ENCODE data around the gene TMTC3. TPM values are rescaled to one million over a fixed set of nuclear protein-coding genes. Genes with fewer than 3 reads are reported as not detected.
A peak's percentile ranks its signal among the peaks of the same experiment; 100 is the strongest.
"Not testable (repeated sequence)": the region's sequence is repeated elsewhere in the genome, so short reads cannot be mapped to it uniquely, and the experiment has no call there.

Gene TMTC3
- total RNA-seq, 2 donors from 2014 or later: 5.6 to 6.0 TPM

GRCh38 chr12:88208661-88209060, 66.6 kb downstream of the TMTC3 start:
- H3K36me3 Mint-ChIP-seq (ENCODE audit: low read depth): no peaks in the 10 kb centered on the region
- H3K4me1 Mint-ChIP-seq: no peaks in the 10 kb centered on the region

DNA sequence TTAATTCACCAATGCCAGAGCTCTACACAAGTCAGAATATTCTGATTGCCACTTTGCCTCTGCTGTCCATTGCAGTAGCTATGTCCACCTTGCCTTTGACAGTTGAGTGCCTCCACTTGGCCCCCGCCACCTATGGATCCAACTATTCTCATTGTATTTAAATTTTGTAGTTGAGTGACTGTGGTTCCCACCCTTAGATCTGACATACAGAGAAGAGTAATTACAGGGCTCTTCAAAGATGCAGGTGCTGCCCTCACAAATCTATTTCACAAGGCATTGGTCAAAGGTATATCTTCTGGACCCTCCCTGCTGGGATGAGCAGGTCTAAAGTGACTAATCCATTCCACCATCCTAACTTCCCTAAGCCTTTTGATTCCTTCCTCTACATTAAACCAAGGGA, 68.2 kb downstream of the TMTC3 start:
- H3K27ac Mint-ChIP-seq; ATAC-seq; H3K4me3 Mint-ChIP-seq; H3K27me3 Mint-ChIP-seq; DNase-seq; H3K36me3 Mint-ChIP-seq (ENCODE audit: low read depth); H3K4me1 Mint-ChIP-seq; H3K9me3 ChIP-seq (ENCODE audit: control insufficient read depth, low read length, poor library complexity, severe bottlenecking): not testable (repeated sequence)

More at GRCh38 chr12:88208661-88209060, 66.6 kb downstream of the TMTC3 start:
- Mint-ChIP-seq H3K27me3 (no peaks in the 10 kb centered on the region), H3K27ac (no peak overlapping the region), H3K4me3 (no peak overlapping the region)
- ATAC-seq: no peak
- no peak for DNase-seq
- no peaks in the 10 kb centered on the region for H3K9me3 ChIP-seq (ENCODE audit: control insufficient read depth, low read length, poor library complexity, severe bottlenecking)

- no peaks in the 10 kb centered on the region for H3K9me3 ChIP-seq (ENCODE audit: control insufficient read depth, low read length, poor library complexity, severe bottlenecking)
- ATAC-seq: no peak
- Mint-ChIP-seq H3K27ac (no peak overlapping the region), H3K4me1 (no peaks in the 10 kb centered on the region), H3K4me3 (no peak overlapping the region), H3K27me3 (no peaks in the 10 kb centered on the region), H3K36me3 (ENCODE audit: low read depth) (no peaks in the 10 kb centered on the region)
- DNase-seq: no peak
Observed at GRCh38 chr12:88218293-88218692, 76.2 kb downstream of the TMTC3 start.

DNA sequence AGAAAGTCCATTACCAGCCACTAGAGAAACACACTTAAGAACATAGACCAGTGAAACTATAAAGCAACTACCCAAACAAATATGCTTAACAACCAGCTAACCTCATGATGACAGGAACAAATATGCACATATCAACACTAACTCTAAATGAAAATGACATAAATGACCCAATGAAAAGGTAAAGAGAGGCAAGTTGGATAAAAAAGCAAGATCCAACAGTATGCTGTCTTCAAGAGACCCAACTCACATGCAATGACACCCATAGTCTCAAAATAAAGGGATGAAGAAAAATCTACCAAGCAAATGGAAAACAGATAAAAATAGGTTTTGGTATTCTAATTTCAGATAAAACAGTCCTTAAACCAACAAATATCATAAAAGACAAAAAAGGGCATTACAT, 77.8 kb downstream of the TMTC3 start:
- Mint-ChIP-seq H3K4me3 (no peak overlapping the region), H3K27me3 (no peaks in the 10 kb centered on the region), H3K27ac (no peak overlapping the region), H3K36me3 (ENCODE audit: low read depth) (no peaks in the 10 kb centered on the region), H3K4me1 (no peaks in the 10 kb centered on the region)
- ATAC-seq: no peak
- no peaks in the 10 kb centered on the region for H3K9me3 ChIP-seq (ENCODE audit: control insufficient read depth, low read length, poor library complexity, severe bottlenecking)
- DNase-seq: no peak

GRCh38 chr12:88223519-88223918, 81.4 kb downstream of the TMTC3 start:
- Mint-ChIP-seq H3K4me1 (peaks cover 3% of the 10 kb centered on the region), H3K36me3 (ENCODE audit: low read depth) (no peaks in the 10 kb centered on the region), H3K4me3 (no peak overlapping the region), H3K27me3 (no peaks in the 10 kb centered on the region), H3K27ac (no peak overlapping the region)
- ATAC-seq (no peak), DNase-seq (no peak)
- no peaks in the 10 kb centered on the region for H3K9me3 ChIP-seq (ENCODE audit: control insufficient read depth, low read length, poor library complexity, severe bottlenecking)

GRCh38 chr12:88225776-88226175, 83.7 kb downstream of the TMTC3 start:
- no peak overlapping the region for H3K27ac Mint-ChIP-seq
- H3K36me3 Mint-ChIP-seq (ENCODE audit: low read depth): no peaks in the 10 kb centered on the region
- no peaks in the 10 kb centered on the region for H3K9me3 ChIP-seq (ENCODE audit: control insufficient read depth, low read length, poor library complexity, severe bottlenecking)
- ATAC-seq (no peak), DNase-seq (no peak)
- H3K27me3 Mint-ChIP-seq: no peaks in the 10 kb centered on the region
- no peak overlapping the region for H3K4me3 Mint-ChIP-seq
- H3K4me1 Mint-ChIP-seq: peaks cover 3% of the 10 kb centered on the region

- Mint-ChIP-seq H3K4me3 (peak overlapping the region; percentile 33), H3K27ac (no peak overlapping the region), H3K4me1 (peaks cover 3% of the 10 kb centered on the region), H3K36me3 (ENCODE audit: low read depth) (no peaks in the 10 kb centered on the region), H3K27me3 (no peaks in the 10 kb centered on the region)
- ATAC-seq (no peak), DNase-seq (no peak)
- no peaks in the 10 kb centered on the region for H3K9me3 ChIP-seq (ENCODE audit: control insufficient read depth, low read length, poor library complexity, severe bottlenecking)
Observed at GRCh38 chr12:88227263-88227662, 85.2 kb downstream of the TMTC3 start.

- Mint-ChIP-seq H3K4me1 (peaks cover 3% of the 10 kb centered on the region), H3K27me3 (no peaks in the 10 kb centered on the region), H3K36me3 (ENCODE audit: low read depth) (no peaks in the 10 kb centered on the region), H3K4me3 (no peak overlapping the region), H3K27ac (no peak overlapping the region)
- DNase-seq (no peak), ATAC-seq (no peak)
- H3K9me3 ChIP-seq (ENCODE audit: control insufficient read depth, low read length, poor library complexity, severe bottlenecking): no peaks in the 10 kb centered on the region
Observed at GRCh38 chr12:88227871-88228270, 85.8 kb downstream of the TMTC3 start.

- no peaks in the 10 kb centered on the region for H3K9me3 ChIP-seq (ENCODE audit: control insufficient read depth, low read length, poor library complexity, severe bottlenecking)
- no peaks in the 10 kb centered on the region for H3K36me3 Mint-ChIP-seq (ENCODE audit: low read depth)
- ATAC-seq (no peak), DNase-seq (no peak)
- peaks cover 3% of the 10 kb centered on the region for H3K4me1 Mint-ChIP-seq
- no peaks in the 10 kb centered on the region for H3K27me3 Mint-ChIP-seq
- no peak overlapping the region for H3K27ac Mint-ChIP-seq
- H3K4me3 Mint-ChIP-seq: no peak overlapping the region
Observed at GRCh38 chr12:88228720-88229119, 86.6 kb downstream of the TMTC3 start.

DNA sequence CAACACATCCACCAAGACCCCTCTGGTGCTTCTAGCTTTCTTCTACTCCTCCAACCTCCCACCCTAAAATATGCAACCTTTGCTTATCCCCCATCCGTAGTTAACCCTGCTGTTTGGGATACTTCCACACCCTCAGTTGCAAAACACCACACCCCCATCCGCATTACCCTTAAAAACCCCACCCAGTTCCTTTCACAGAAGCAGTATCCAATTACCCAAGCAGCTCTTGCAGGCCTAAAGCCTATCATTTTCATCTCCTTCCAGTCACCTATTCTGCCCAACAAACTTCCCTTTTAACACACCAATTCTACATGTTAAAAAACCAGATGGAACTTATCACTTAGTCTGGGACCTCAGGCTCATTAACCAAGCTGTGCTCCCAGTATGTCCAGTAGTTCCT, 88.2 kb downstream of the TMTC3 start:
- H3K9me3 ChIP-seq (ENCODE audit: control insufficient read depth, low read length, poor library complexity, severe bottlenecking): no peaks in the 10 kb centered on the region
- DNase-seq (no peak), ATAC-seq (no peak)
- Mint-ChIP-seq H3K27ac (no peak overlapping the region), H3K27me3 (no peaks in the 10 kb centered on the region), H3K4me1 (peaks cover 3% of the 10 kb centered on the region), H3K36me3 (ENCODE audit: low read depth) (no peaks in the 10 kb centered on the region), H3K4me3 (no peak overlapping the region)

GRCh38 chr12:88235183-88235833, 93.2 kb downstream of the TMTC3 start:
- H3K4me1 Mint-ChIP-seq: peaks cover 2% of the 10 kb centered on the region
- H3K27me3 Mint-ChIP-seq: no peaks in the 10 kb centered on the region
- ATAC-seq: no peak
- no peaks in the 10 kb centered on the region for H3K9me3 ChIP-seq (ENCODE audit: control insufficient read depth, low read length, poor library complexity, severe bottlenecking)
- no peak for DNase-seq
- H3K4me3 Mint-ChIP-seq: no peak overlapping the region
- no peak overlapping the region for H3K27ac Mint-ChIP-seq
- H3K36me3 Mint-ChIP-seq (ENCODE audit: low read depth): no peaks in the 10 kb centered on the region

GRCh38 chr12:88237954-88238353, 95.8 kb downstream of the TMTC3 start:
- no peak overlapping the region for H3K27ac Mint-ChIP-seq
- peaks cover 2% of the 10 kb centered on the region for H3K4me1 Mint-ChIP-seq
- no peaks in the 10 kb centered on the region for H3K27me3 Mint-ChIP-seq
- no peaks in the 10 kb centered on the region for H3K9me3 ChIP-seq (ENCODE audit: control insufficient read depth, low read length, poor library complexity, severe bottlenecking)
- no peak overlapping the region for H3K4me3 Mint-ChIP-seq
- H3K36me3 Mint-ChIP-seq (ENCODE audit: low read depth): no peaks in the 10 kb centered on the region
- no peak for DNase-seq
- ATAC-seq: no peak

DNA sequence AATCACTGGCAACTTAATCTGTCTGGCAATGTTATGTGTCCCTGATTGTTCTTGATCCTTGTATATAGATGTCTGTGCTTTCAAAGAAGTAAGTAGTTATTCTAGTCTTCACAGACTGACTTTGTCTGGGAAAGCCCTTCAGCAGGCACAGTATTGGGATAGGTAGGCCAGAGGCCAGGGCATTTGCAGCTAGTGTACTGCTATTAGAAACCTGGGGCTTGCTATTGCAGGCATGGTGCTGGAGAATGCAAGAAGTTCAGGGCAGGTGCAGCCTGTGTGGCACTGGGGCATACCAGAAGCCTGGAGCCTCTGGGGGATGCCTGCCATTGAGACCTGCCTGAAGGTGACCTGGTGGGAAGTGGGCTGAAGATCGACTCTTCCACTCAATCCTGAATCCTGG, 96.3 kb downstream of the TMTC3 start:
- Mint-ChIP-seq H3K4me1 (peaks cover 2% of the 10 kb centered on the region), H3K27ac (no peak overlapping the region), H3K36me3 (ENCODE audit: low read depth) (no peaks in the 10 kb centered on the region), H3K27me3 (no peaks in the 10 kb centered on the region), H3K4me3 (no peak overlapping the region)
- ATAC-seq: no peak
- no peaks in the 10 kb centered on the region for H3K9me3 ChIP-seq (ENCODE audit: control insufficient read depth, low read length, poor library complexity, severe bottlenecking)
- no peak for DNase-seq

DNA sequence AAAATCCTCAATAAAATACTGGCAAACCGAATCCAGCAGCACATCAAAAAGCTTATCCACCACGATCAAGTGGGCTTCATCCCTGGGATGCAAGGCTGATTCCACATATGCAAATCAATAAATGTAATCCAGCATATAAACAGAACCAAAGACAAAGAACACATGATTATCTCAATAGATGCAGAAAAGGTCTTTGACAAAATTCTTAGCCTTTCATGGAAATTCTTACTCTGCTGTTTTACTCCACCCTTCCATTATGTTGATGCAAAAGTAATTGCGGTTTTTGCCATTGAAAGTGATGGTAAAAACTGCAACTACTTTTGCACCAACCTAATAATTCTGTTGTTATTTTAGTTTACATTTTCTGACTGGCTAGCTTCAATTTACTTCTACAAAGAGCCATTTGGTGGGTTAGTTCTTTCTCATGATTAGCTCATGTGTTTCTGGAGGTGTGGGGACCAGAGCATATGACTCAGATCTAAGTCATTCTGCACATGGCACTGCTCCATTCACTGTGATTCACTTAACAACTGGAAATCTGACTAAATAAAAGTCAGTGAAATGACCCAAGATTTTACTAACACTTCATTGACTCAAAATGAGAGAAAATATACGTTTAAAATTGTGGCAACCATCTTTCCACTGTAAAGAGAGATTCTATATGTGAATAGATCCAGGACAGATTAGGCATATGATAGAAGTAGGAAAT, 99.9 kb downstream of the TMTC3 start:
- H3K4me3 Mint-ChIP-seq: no peak overlapping the region
- DNase-seq: no peak
- H3K9me3 ChIP-seq (ENCODE audit: control insufficient read depth, low read length, poor library complexity, severe bottlenecking): no peaks in the 10 kb centered on the region
- H3K27me3 Mint-ChIP-seq: peaks cover 6% of the 10 kb centered on the region
- no peak overlapping the region for H3K27ac Mint-ChIP-seq
- peaks cover 4% of the 10 kb centered on the region for H3K4me1 Mint-ChIP-seq
- H3K36me3 Mint-ChIP-seq (ENCODE audit: low read depth): no peaks in the 10 kb centered on the region
- ATAC-seq: no peak
